Kidney (tissue), 14 donors: ENCODE measurements around the gene CIBAR2. TPM values are rescaled to one million over a fixed set of nuclear protein-coding genes. Genes with fewer than 3 reads are reported as not detected.

Experiments used
- DNase-seq, 5 donors: peaks; one replicate each; pipeline ENCODE4 v3.0.0-alpha.2; 2013 to 2020
- FAIRE-seq: peaks from 2 replicates; lab custom pipeline; 2012; peaks lifted over from hg19 to GRCh38; lab: Jason Lieb, UNC
- H3K27ac ChIP-seq, 2 donors: one replicate each; pipeline ENCODE4 v1.7.0; 2013; ENCODE audit warnings: low read depth in 2 of 2, low read length in 2 of 2, inconsistent platforms in 1 of 2
- H3K27me3 ChIP-seq: one replicate; pipeline ENCODE4 v1.7.1; 2013; ENCODE audit warnings: low read length, inconsistent platforms; ENCODE audit not compliant: control insufficient read depth, insufficient read depth
- H3K36me3 ChIP-seq, 3 donors: one replicate each; pipeline versions ENCODE4 v1.7.0 to v1.7.1; 2013; ENCODE audit warnings: low read length in 3 of 3, control low read depth in 1 of 3, inconsistent platforms in 1 of 3; ENCODE audit not compliant: insufficient read depth in 3 of 3, control insufficient read depth in 2 of 3
- H3K4me1 ChIP-seq, 3 donors: one replicate each; pipeline versions ENCODE4 v1.7.0 to v1.7.1; 2013; ENCODE audit warnings: low read length in 3 of 3, inconsistent platforms in 1 of 3, low read depth in 1 of 3; ENCODE audit not compliant: control insufficient read depth in 2 of 3, insufficient read depth in 2 of 3
- H3K4me3 ChIP-seq, 3 donors: one replicate each; pipeline versions ENCODE4 v1.7.0 to v1.8.1; 2013; ENCODE audit warnings: low read length in 3 of 3, control low read depth in 1 of 3, inconsistent platforms in 1 of 3
- H3K9ac ChIP-seq, 3 donors: one replicate each; pipeline versions ENCODE4 v1.7.0 to v1.7.1; 2013; ENCODE audit warnings: low read length in 3 of 3, control low read depth in 1 of 3, inconsistent platforms in 1 of 3
- H3K9me3 ChIP-seq, 3 donors: one replicate each; pipeline versions ENCODE4 v1.7.0 to v1.7.1; 2013; ENCODE audit warnings: low read length in 3 of 3, control low read depth in 1 of 3, inconsistent platforms in 1 of 3; ENCODE audit not compliant: control insufficient read depth in 2 of 3, insufficient read depth in 1 of 3
- CTCF ChIP-seq: IDR thresholded peaks from 3 replicates; pipeline ENCODE4 v1.5.1; 2012; ENCODE audit warnings: mild to moderate bottlenecking, moderate library complexity, borderline replicate concordance; ENCODE audit not compliant: insufficient read depth; ENCODE audit errors: extremely low read depth
- intact Hi-C: fragments of 100-400 bp; cut with DNase I; formaldehyde crosslinking; loops from one replicate; pipeline ENCODE4 v1.11.1; 2022
- polyA plus RNA-seq: library from polyadenylated mRNA; stranded (reverse); fragments of 350-450 nt; fragmentation: Illumina TruSeq; extraction: RNeasy Lipid Tissue Mini Kit (QIAGEN cat#74804); gene quantifications from one replicate; pipeline ENCODE4 v1.2.3, GENCODE V29; 2014; ENCODE audit warnings: low read depth, low replicate concordance; ENCODE audit not compliant: insufficient read depth
- total RNA-seq: library from RNA; stranded (reverse); fragmentation: NEBNext Ultra II Directional; extraction: Animal tissue kit (Norgen Biotek cat#: 25700); gene quantifications from one replicate; pipeline ENCODE4 v1.2.1, GENCODE V29; 2021
- donor health status: control.
- donor health status: control.
- donor health status: control.
- donor health status: control.
- donor health status: control.
- donor health status: DM: yes; HTN: yes; CAD: no.
- donor health status: Normal renal cell carcinoma (clear cell type).

Gene CIBAR2
- total and polyA plus RNA-seq, 2 donors from 2014 or later = 1.6 TPM; not detected in 1

- intact Hi-C loops = no loop called here
- Histone ChIP-seq H3K4me1 (peaks cover 0 to 20% (median 3%) of the 10 kb centered on the region in 3 donors), H3K4me3 (no peak overlapping the region), H3K27me3 (no peaks in the 10 kb centered on the region), H3K9ac (no peak overlapping the region), H3K36me3 (no peaks in the 10 kb centered on the region), H3K9me3 (no peaks in the 10 kb centered on the region), H3K27ac (no peak overlapping the region)
- no peak for DNase-seq
- FAIRE-seq = no peak
- TF ChIP-seq CTCF = no peak
These were observed 44.2 kb upstream of the CIBAR2 start for GRCh38 chr16:85156440-85156839.

- no peak for TF ChIP-seq CTCF
- Histone ChIP-seq H3K9ac (no peak overlapping the region), H3K4me1 (peaks cover 0 to 22% (median 11%) of the 10 kb centered on the region in 3 donors), H3K27me3 (no peaks in the 10 kb centered on the region), H3K9me3 (no peaks in the 10 kb centered on the region), H3K36me3 (no peaks in the 10 kb centered on the region), H3K27ac (no peak overlapping the region), H3K4me3 (no peak overlapping the region)
- intact Hi-C loops = no loop called here
- FAIRE-seq = no peak
- DNase-seq = no peak
These were observed 41.4 kb upstream of the CIBAR2 start for GRCh38 chr16:85153656-85154091.

- Histone ChIP-seq H3K27me3 (no peaks in the 10 kb centered on the region), H3K27ac (no peak overlapping the region), H3K36me3 (no peaks in the 10 kb centered on the region), H3K4me1 (peaks cover 0 to 20% (median 8%) of the 10 kb centered on the region in 3 donors), H3K9ac (no peak overlapping the region), H3K9me3 (no peaks in the 10 kb centered on the region), H3K4me3 (no peak overlapping the region)
- TF ChIP-seq CTCF = no peak
- no peak for FAIRE-seq
- DNase-seq = no peak
- intact Hi-C loops = no loop called here
These were observed 40.8 kb upstream of the CIBAR2 start for GRCh38 chr16:85153046-85153445.
